H7 (cell line): ENCODE data around the gene ITCH. TPM values are rescaled to one million over a fixed set of nuclear protein-coding genes. Genes with fewer than 3 reads are reported as not detected.
"Not testable (repeated sequence)": the region's sequence is repeated elsewhere in the genome, so short reads cannot be mapped to it uniquely, and the experiment has no call there.

Source experiments
- DNase-seq: peaks from one replicate; pipeline ENCODE4 v3.0.0; 2012
- H3K27me3 ChIP-seq: 2 replicates; pipeline ENCODE4 v1.6.0; 2011; ENCODE audit warnings: mild to moderate bottlenecking, low read length; ENCODE audit not compliant: control insufficient read depth, insufficient read depth
- H3K36me3 ChIP-seq: replicated peaks from 2 replicates; pipeline ENCODE4 v1.5.1; 2011; ENCODE audit warnings: low read length; ENCODE audit not compliant: control insufficient read depth, insufficient read depth
- H3K4me3 ChIP-seq: 2 replicates; pipeline ENCODE4 v1.5.1; 2011; ENCODE audit warnings: low read depth, mild to moderate bottlenecking, control low read depth, low read length, moderate library complexity; ENCODE audit not compliant: insufficient read depth
- total RNA-seq: library from RNA; depleted of rRNA; stranded (reverse); fragments of >200 nt; shearing (Covaris generic); gene quantifications from 2 replicates; pipeline ENCODE4 v1.2.3, GENCODE V29; 2014

Gene ITCH
- total RNA-seq, 1 experiment from 2014 or later, result 27.5 TPM

DNA sequence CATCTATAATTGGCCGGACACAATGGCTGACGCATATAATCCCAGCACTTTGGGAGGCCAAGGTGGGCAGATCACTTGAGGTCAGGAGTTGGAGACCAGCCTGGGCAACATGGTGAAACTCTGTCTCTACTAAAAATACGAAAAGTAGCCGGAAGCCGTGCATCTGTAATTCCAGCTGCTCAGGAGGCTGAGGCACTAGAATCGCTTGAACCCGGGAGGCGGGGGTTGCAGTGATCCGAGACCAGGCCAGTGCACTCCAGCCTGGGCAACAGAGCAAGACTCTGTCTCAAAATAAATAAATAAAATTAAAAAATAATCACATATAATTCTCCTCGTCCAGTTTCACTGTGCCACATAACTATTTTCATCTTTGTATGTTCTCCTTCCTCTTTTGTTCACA is 156.8 kb downstream of the ITCH start:
- DNase-seq, H3K4me3 ChIP-seq, H3K27me3 ChIP-seq, H3K36me3 ChIP-seq: not testable (repeated sequence)

DNA sequence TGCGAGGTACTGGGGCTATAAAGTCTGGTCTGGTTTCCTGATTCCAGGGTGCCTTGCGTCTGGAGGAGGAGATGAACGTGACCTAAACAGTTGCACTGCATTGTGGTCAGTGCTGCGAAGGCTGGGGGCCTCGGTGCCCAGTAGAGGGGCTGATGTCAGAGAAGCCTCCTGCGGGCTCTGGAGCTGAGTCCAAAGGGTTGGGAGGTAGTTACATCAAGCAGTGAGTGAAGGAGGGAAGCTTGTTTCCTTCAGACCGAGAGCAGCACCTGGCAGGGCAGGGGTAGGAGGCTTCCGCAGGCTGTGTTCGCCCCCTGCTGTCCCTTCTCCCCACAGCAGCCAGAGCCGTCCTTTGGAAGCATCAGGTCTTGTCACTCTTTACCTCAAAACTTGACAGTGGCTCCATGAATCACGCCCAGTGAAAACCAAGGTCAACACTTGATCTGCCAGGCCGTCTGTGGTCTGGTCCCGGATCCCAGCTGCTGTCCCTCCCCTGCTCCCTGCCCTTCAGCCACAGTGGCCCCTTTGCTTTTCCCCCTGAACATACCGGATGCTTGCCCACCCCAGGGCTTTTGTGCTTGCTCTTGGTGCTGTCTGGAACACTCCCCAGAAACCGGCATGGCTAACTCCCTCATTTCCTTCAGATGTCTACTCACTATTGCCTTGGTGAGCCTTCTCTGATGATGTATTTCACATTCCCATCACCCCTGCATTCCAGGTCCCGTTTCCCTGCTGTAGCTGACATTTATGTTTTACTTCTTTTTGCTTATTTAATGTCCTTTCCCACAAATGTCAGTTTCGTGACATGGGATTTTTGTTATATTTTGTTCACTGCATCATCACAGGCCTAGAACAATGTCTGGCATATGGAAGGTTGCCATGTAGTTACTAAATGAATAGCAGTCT is 160.1 kb downstream of the ITCH start:
- H3K36me3 ChIP-seq, result peaks cover 17% of the 10 kb centered on the region
- no peak overlapping the region for H3K4me3 ChIP-seq
- peak; percentile 87 for DNase-seq
- H3K27me3 ChIP-seq, result no peaks in the 10 kb centered on the region

DNA sequence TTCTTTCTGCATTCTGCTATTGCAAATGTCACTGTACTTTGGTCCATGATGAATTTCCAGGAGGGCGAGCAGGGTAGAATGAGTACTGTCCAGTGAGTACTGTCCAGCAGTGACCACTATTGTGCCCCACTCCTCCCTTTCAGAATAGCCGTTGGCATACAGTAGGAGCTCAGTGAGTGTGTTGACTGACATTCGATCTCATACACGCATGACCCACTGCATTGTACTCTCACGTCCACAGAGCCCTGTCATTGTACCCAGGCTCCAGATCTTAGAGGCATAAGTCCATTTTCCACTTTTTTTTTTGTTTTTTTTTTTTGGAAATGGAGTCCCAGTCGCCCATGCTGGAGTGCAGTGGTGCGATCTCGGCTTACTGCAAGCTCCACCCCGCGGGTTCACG is 161.4 kb downstream of the ITCH start:
- DNase-seq, result no peak
- Histone ChIP-seq H3K36me3 (peaks cover 22% of the 10 kb centered on the region), H3K4me3 (no peak overlapping the region), H3K27me3 (no peaks in the 10 kb centered on the region)

- Histone ChIP-seq H3K36me3 (peaks cover 25% of the 10 kb centered on the region), H3K27me3 (no peaks in the 10 kb centered on the region), H3K4me3 (no peak overlapping the region)
- DNase-seq, result no peak
Observed at GRCh38 chr20:34525342-34525708, 162.3 kb downstream of the ITCH start.

- Histone ChIP-seq H3K36me3 (peaks cover 25% of the 10 kb centered on the region), H3K4me3 (no peak overlapping the region), H3K27me3 (no peaks in the 10 kb centered on the region)
- DNase-seq, result peak; percentile 20
Observed at GRCh38 chr20:34525709-34526416, 162.8 kb downstream of the ITCH start.

DNA sequence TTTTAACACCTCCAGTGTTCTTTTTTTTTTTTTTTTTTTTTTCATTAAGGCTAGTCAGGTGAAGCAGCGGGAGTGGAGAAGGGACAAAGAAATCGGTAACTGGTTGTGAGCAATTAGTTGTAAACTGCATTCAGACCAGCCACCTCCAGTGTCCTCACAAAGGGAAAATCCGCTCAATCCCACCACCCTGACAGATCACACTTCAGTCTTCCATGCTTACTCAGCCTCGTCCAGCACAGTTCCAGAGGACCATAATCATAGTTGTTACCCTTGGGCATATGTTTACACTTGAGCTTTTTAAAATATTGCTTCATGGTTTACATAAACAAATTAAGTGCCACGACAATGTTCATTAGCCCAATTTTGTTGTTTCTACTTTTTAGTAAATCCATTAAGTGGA is 163.4 kb downstream of the ITCH start:
- no peak for DNase-seq
- peaks cover 25% of the 10 kb centered on the region for H3K36me3 ChIP-seq

DNA sequence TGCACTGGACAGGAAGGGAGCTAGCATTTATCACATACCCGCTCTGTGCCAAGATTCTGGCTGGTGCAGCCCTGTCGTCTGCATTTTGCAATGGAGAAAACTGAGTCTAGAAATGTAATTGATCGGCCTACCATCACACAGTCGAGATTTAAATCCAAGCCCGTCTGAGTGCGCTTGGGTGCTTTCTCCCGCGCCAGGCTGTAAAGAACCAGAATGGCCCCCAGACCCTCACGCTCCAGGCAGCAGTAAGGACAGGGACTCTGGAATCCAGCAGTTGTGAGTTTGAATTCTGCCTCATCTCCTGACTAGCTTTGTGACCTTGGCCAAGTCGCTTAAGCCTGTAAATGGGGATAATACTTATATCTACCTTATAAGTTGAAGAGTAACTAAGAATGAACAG is 163.9 kb downstream of the ITCH start:
- peaks cover 25% of the 10 kb centered on the region for H3K36me3 ChIP-seq
- no peaks in the 10 kb centered on the region for H3K27me3 ChIP-seq
- H3K4me3 ChIP-seq, result no peak overlapping the region
- no peak for DNase-seq

More for the DNA sequence above, 163.4 kb downstream of the ITCH start:
- no peak overlapping the region for H3K4me3 ChIP-seq
- H3K27me3 ChIP-seq, result no peaks in the 10 kb centered on the region

- no peak for DNase-seq
- Histone ChIP-seq H3K36me3 (peaks cover 27% of the 10 kb centered on the region), H3K4me3 (no peak overlapping the region)
Observed at GRCh38 chr20:34528921-34529297, 165.8 kb downstream of the ITCH start.

DNA sequence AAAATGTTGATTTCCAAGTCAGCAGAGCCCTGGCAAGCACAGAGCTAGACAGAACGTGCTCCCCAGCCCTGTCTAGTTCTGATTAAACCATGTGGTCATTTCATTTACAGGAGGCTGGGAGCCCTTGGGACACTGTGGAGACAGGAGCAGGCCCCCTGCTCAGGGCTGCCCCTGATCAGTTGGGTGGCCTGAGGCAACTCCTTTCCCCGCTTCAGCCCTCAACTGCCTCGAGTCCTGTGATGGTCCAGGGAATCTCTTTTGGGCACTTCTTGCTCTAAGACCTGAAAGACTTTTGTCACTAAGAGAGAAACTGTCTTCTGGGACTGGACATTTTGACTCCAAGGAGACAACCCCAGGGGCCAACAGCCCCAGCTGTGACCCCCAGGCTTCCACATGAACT is 166.7 kb downstream of the ITCH start:
- DNase-seq, result no peak
- H3K27me3 ChIP-seq, result no peaks in the 10 kb centered on the region
- H3K36me3 ChIP-seq, result peaks cover 34% of the 10 kb centered on the region
- H3K4me3 ChIP-seq, result no peak overlapping the region

More at GRCh38 chr20:34528921-34529297, 165.8 kb downstream of the ITCH start:
- H3K27me3 ChIP-seq, result no peaks in the 10 kb centered on the region

GRCh38 chr20:34530342-34530741 is 167.3 kb downstream of the ITCH start:
- no peak overlapping the region for H3K4me3 ChIP-seq
- DNase-seq, result no peak
- no peaks in the 10 kb centered on the region for H3K27me3 ChIP-seq
- H3K36me3 ChIP-seq, result peaks cover 38% of the 10 kb centered on the region

- no peaks in the 10 kb centered on the region for H3K27me3 ChIP-seq
- H3K4me3 ChIP-seq, result no peak overlapping the region
- no peak for DNase-seq
- peaks cover 37% of the 10 kb centered on the region for H3K36me3 ChIP-seq
Observed at GRCh38 chr20:34531608-34532265, 168.7 kb downstream of the ITCH start.

- Histone ChIP-seq H3K27me3 (no peaks in the 10 kb centered on the region), H3K4me3 (no peak overlapping the region), H3K36me3 (peaks cover 34% of the 10 kb centered on the region)
- DNase-seq, result no peak
Observed at GRCh38 chr20:34532320-34532719, 169.2 kb downstream of the ITCH start.

DNA sequence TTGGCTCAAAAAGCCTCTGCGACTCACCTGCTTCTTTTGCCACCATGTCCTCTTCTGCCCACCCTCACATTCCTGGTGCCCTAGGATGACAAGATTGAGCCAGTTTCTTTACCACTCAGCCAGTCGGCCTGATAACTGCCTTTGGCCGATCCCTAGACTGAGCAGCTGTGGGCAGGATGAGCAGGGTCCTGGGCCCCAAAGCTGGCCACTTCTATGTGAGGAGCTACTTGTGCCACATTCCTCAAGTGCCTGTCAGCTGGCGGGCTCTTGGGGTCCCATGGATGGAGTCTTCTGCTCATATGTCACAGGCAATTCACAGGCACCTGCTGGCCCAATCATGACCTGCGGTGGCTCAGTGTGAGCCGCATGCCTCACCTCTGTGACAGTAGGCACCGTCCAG is 169.7 kb downstream of the ITCH start:
- DNase-seq, result no peak
- H3K27me3 ChIP-seq, result no peaks in the 10 kb centered on the region
- peaks cover 33% of the 10 kb centered on the region for H3K36me3 ChIP-seq
- no peak overlapping the region for H3K4me3 ChIP-seq

- Histone ChIP-seq H3K4me3 (no peak overlapping the region), H3K27me3 (no peaks in the 10 kb centered on the region), H3K36me3 (peaks cover 31% of the 10 kb centered on the region)
- no peak for DNase-seq
Observed at GRCh38 chr20:34534391-34535165, 171.5 kb downstream of the ITCH start.
